ENCODE measurements around the gene CNTRL. TPM values are rescaled to one million over a fixed set of nuclear protein-coding genes. Genes with fewer than 3 reads are reported as not detected.

Gene CNTRL
- total RNA-seq, 1 donor from 2014 or later = 26.3 TPM

DNA sequence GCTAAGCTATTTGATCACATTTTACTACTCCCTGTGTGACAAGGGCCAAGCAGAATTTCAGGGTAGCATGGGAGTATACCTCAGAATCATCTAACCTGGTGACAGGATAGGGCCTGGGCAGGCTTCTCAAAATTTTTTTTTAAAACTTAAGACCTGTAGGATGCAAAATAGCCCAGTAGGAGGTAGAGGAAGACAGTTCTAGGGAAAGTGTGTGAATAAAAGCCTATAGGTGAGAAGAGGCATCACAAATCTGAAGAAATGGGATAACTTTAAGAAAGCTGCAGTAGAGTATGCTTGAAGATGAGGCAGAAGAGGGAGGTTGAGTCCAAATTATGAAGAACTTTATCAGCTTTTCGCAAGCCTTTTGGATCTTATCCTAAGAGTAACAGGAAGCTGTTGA lies 32.3 kb downstream of the CNTRL start:
- no peak for DNase-seq
- no peak for ATAC-seq
- Histone ChIP-seq H3K27me3 (ENCODE audit: low read depth) (no peaks in the 10 kb centered on the region), H3K36me3 (no peaks in the 10 kb centered on the region), H3K4me1 (no peaks in the 10 kb centered on the region), H3K9me3 (no peaks in the 10 kb centered on the region), H3K27ac (no peak overlapping the region), H3K4me3 (no peak overlapping the region)
- intact Hi-C loops (cut with DNase I) = no loop called here
- TF ChIP-seq, protein P1, sequence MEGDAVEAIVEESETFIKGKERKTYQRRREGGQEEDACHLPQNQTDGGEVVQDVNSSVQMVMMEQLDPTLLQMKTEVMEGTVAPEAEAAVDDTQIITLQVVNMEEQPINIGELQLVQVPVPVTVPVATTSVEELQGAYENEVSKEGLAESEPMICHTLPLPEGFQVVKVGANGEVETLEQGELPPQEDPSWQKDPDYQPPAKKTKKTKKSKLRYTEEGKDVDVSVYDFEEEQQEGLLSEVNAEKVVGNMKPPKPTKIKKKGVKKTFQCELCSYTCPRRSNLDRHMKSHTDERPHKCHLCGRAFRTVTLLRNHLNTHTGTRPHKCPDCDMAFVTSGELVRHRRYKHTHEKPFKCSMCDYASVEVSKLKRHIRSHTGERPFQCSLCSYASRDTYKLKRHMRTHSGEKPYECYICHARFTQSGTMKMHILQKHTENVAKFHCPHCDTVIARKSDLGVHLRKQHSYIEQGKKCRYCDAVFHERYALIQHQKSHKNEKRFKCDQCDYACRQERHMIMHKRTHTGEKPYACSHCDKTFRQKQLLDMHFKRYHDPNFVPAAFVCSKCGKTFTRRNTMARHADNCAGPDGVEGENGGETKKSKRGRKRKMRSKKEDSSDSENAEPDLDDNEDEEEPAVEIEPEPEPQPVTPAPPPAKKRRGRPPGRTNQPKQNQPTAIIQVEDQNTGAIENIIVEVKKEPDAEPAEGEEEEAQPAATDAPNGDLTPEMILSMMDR (IDR thresholded peaks at IDR 0.05) = no peak

DNA sequence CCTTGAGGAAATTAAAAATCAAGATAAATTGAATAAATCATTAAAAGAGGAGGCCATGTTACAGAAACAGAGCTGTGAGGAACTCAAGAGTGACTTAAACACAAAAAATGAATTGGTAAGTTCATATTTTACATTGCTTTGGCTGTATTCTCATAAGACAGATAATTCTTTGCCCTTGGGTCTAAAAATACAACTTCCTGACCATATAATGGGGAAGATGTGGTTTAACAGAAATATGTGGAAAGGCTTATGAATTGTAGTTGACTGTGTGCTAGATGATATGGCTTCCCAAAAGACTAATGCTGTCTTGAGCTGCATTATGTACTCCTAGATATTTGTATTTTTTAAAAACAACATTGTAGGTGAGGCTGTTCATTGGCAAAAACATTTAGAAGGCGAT lies 33.1 kb downstream of the CNTRL start:
- intact Hi-C loops (cut with DNase I) = no loop called here
- no peak overlapping the region for H3K4me3 ChIP-seq
- H3K4me1 ChIP-seq = no peaks in the 10 kb centered on the region
- ATAC-seq (no peak), DNase-seq (no peak)
- H3K36me3 ChIP-seq = no peaks in the 10 kb centered on the region
- no peaks in the 10 kb centered on the region for H3K9me3 ChIP-seq
- no peaks in the 10 kb centered on the region for H3K27me3 ChIP-seq (ENCODE audit: low read depth)
- TF ChIP-seq, protein P1 (IDR thresholded peaks at IDR 0.05) = no peak
- H3K27ac ChIP-seq = no peak overlapping the region

DNA sequence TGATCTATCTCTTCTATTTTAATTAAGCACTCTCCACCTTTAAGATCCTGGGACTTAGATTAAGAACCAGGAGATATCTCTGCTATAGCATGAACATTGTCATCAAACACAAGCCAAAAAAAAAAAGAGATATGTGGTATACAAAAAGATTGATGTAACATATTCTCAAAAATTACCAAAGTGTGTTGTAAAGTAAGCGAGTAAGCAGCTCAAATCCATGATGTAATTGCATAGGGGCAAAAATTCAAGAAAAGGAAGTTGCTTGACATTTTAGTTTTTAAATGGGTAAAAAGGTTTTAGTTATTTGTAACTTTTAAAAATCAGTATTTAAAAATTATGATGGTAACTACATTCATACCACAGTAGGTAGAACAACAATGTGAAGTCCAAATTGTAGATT lies 40.7 kb downstream of the CNTRL start:
- Histone ChIP-seq H3K9me3 (no peaks in the 10 kb centered on the region), H3K4me1 (no peaks in the 10 kb centered on the region), H3K36me3 (peaks cover 15% of the 10 kb centered on the region), H3K27ac (no peak overlapping the region), H3K4me3 (no peak overlapping the region), H3K27me3 (ENCODE audit: low read depth) (no peaks in the 10 kb centered on the region)
- DNase-seq (no peak), ATAC-seq (no peak)
- TF ChIP-seq, protein P1 (IDR thresholded peaks at IDR 0.05) = no peak
- intact Hi-C loops (cut with DNase I) = no loop called here

DNA sequence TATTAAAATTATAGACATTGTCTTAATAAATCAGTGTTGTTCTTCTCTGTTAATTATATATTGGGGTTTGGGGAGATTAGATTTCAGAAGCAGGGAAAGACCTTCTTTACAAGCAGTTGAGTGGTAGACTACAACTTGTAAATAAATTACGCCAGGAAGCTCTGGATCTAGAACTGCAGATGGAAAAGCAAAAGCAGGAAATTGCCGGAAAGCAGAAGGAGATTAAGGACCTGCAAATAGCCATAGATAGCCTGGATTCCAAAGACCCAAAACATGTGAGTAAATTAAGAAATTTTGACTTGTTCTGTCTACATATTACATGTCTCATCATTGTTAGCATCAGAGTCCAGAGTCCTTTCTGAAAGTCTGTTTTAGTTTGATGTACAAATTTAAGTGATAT lies 43.5 kb downstream of the CNTRL start:
- DNase-seq = no peak
- no peaks in the 10 kb centered on the region for H3K27me3 ChIP-seq (ENCODE audit: low read depth)
- intact Hi-C loops (cut with DNase I) = no loop called here

DNA sequence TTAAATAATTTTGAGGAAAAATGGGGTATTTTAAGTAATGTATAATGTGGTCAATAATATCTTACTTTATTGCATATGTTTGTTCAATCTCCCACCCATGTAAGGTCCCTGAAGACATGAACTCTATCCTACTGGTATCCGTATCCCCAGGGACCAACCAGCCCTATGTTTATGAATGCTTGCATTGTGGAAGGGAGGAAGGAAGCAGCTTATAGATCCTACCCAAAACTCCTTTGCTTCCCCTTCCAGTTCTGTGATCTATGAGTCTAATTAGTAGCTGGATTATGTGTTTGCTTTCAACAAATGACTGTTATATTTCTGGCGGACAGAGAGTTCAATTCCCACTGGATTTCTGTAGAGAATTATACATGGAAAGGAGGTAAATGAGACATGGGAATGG lies 45.6 kb downstream of the CNTRL start:
- Histone ChIP-seq H3K27me3 (ENCODE audit: low read depth) (no peaks in the 10 kb centered on the region), H3K36me3 (peaks cover 8% of the 10 kb centered on the region), H3K4me1 (peaks cover 22% of the 10 kb centered on the region), H3K4me3 (no peak overlapping the region), H3K27ac (no peak overlapping the region), H3K9me3 (no peaks in the 10 kb centered on the region)
- intact Hi-C loops (cut with DNase I) = no loop called here
- no peak for ATAC-seq
- DNase-seq = no peak
- TF ChIP-seq, protein P1 (IDR thresholded peaks at IDR 0.05) = no peak

More for the DNA sequence above, 43.5 kb downstream of the CNTRL start:
- Histone ChIP-seq H3K27ac (no peak overlapping the region), H3K9me3 (no peaks in the 10 kb centered on the region), H3K4me3 (no peak overlapping the region), H3K4me1 (peaks cover 20% of the 10 kb centered on the region), H3K36me3 (peaks cover 15% of the 10 kb centered on the region)
- TF ChIP-seq, protein P1 (IDR thresholded peaks at IDR 0.05) = no peak
- ATAC-seq = no peak

DNA sequence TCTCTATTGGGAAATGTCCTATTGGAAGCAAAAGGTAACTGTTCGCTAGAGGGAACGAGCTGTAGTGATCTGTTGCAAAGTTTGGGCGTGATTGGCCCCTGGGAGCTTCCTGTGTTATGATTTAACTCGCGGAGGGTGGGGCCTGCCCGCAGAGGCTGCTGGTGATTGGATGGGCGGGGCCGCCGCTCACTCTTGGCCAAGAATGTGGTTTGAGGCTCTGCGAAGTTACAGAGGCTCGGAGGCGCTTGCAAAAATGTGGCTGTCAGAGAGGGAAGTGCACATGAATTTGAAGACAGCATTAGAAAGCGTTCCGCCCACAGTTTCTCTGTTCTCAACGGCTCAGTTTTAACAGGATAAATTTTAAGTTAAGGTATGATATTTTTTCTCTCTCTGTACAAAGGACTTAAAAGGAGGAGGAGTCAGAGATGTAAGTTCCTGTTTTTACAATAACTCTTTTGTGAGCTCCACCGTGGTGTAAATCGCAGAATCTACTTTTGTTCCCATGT lies 46.9 kb downstream of the CNTRL start:
- intact Hi-C loops (cut with DNase I) = no loop called here
- Histone ChIP-seq H3K9me3 (no peaks in the 10 kb centered on the region), H3K36me3 (peaks cover 11% of the 10 kb centered on the region), H3K4me1 (peaks cover 22% of the 10 kb centered on the region), H3K4me3 (peak overlapping the region; percentile 54), H3K27me3 (ENCODE audit: low read depth) (no peaks in the 10 kb centered on the region), H3K27ac (peak overlapping the region; percentile 60)
- TF ChIP-seq, protein P1 (IDR thresholded peaks at IDR 0.05) = peak; percentile 50
- ATAC-seq = peak; percentile 100
- peak; percentile 99 for DNase-seq

Data from lower lobe of right lung (tissue), 2 donors.